ENCODE measurements around the gene NBEAL2.

NBEAL2 gene

GRCh38 chr3:47000922-47001730, 21.7 kb downstream of the NBEAL2 start:
- no peak for DNase-seq

- DNase-seq = no peak
Measured at GRCh38 chr3:47001731-47002170, 22.3 kb downstream of the NBEAL2 start.

- DNase-seq = no peak
Measured at GRCh38 chr3:47002171-47003055, 22.9 kb downstream of the NBEAL2 start.

GRCh38 chr3:47003056-47003410, 23.6 kb downstream of the NBEAL2 start:
- no peak for DNase-seq

- no peak for DNase-seq
Measured at GRCh38 chr3:47003461-47004368, 24.2 kb downstream of the NBEAL2 start.

- DNase-seq = no peak
Measured at GRCh38 chr3:47004369-47005211, 25.1 kb downstream of the NBEAL2 start.

GRCh38 chr3:47005212-47006144, 26.0 kb downstream of the NBEAL2 start:
- no peak for DNase-seq

- DNase-seq = no peak
Measured at GRCh38 chr3:47006145-47006651, 26.7 kb downstream of the NBEAL2 start.

GRCh38 chr3:47007001-47007400, 27.5 kb downstream of the NBEAL2 start:
- DNase-seq = no peak

- no peak for DNase-seq
Measured at GRCh38 chr3:47007482-47008233, 28.2 kb downstream of the NBEAL2 start.

- no peak for DNase-seq
Measured at GRCh38 chr3:47008234-47008796, 28.8 kb downstream of the NBEAL2 start.

- no peak for DNase-seq
Measured at GRCh38 chr3:47008851-47009224, 29.4 kb downstream of the NBEAL2 start.

GRCh38 chr3:47009225-47010110, 30.0 kb downstream of the NBEAL2 start:
- DNase-seq = peak; percentile 57

- no peak for DNase-seq
Measured at GRCh38 chr3:47010111-47010712, 30.7 kb downstream of the NBEAL2 start.

- DNase-seq = no peak
Measured at GRCh38 chr3:47010910-47011309, 31.4 kb downstream of the NBEAL2 start.

- DNase-seq = no peak
Measured at GRCh38 chr3:47011371-47011770, 31.9 kb downstream of the NBEAL2 start.

GRCh38 chr3:47012342-47013230, 33.1 kb downstream of the NBEAL2 start:
- no peak for DNase-seq

Data from effector CD4-positive, alpha-beta T cell (primary cell).